Activated CD8-positive, alpha-beta memory T cell treated with anti-CD3 and anti-CD28 coated beads, Interleukin-2, amount 10 ng/mL, durations not matched to agents 7 days and 5 days (primary cell): ENCODE results near the gene RHOT2. TPM values are rescaled to one million over a fixed set of nuclear protein-coding genes. Genes with fewer than 3 reads are reported as not detected.
A peak's percentile ranks its signal among the peaks of the same experiment; 100 is the strongest.

Experiments used
- ATAC-seq: fragments of 150-1000 bp; cut with Tn5 transposase; one replicate; pipeline ENCODE4 v1.10.0; 2021; ENCODE audit warnings: moderate library complexity
- CTCF ChIA-PET: fragments of 350-600 bp; sonication (Branson Sonifier 250); formaldehyde crosslinking; loops from one replicate; lab custom pipeline; 2021; ENCODE audit warnings: antibody characterized with exemption; lab: Charles Lee
- DNase-seq: peaks from one replicate; pipeline ENCODE4 v3.0.0-alpha.2; 2020
- H3K27ac Mint-ChIP-seq: one replicate; pipeline ENCODE4 v1.8.0; 2021; ENCODE audit warnings: mild to moderate bottlenecking, mixed read lengths
- H3K27me3 Mint-ChIP-seq: one replicate; pipeline ENCODE4 v1.8.0; 2021; ENCODE audit warnings: mixed read lengths
- H3K36me3 Mint-ChIP-seq: one replicate; pipeline ENCODE4 v1.8.0; 2021; ENCODE audit warnings: mild to moderate bottlenecking, mixed read lengths
- H3K4me1 Mint-ChIP-seq: one replicate; pipeline ENCODE4 v1.8.0; 2021; ENCODE audit warnings: mixed read lengths
- H3K4me3 Mint-ChIP-seq: one replicate; pipeline ENCODE4 v1.8.0; 2021; ENCODE audit warnings: mild to moderate bottlenecking, moderate library complexity, mixed read lengths
- H3K9me3 Mint-ChIP-seq: one replicate; pipeline ENCODE4 v1.8.0; 2022; ENCODE audit warnings: low read depth, mixed read lengths
- total RNA-seq, 2 experiments: library from RNA; stranded (reverse); gene quantifications; one replicate each; pipeline ENCODE4 v1.2.3, GENCODE V29; 2021

RHOT2 gene
- total RNA-seq, 2 experiments from 2014 or later, result 134 to 168 TPM

GRCh38 chr16:680967-681745 is 13.2 kb downstream of the RHOT2 start:
- no peak for ATAC-seq
- CTCF ChIA-PET, result interaction anchor here (0.8 to 2.4 kb wide), 7 partner anchors 13 to 102 kb away, joined by 3 to 9 read pairs (median 4); partner anchors contain the start of genes ANTKMT and RHOT2
- H3K4me3 Mint-ChIP-seq, result peak overlapping the region; percentile 78
- peak overlapping the region; percentile 68 for H3K27ac Mint-ChIP-seq
- H3K9me3 Mint-ChIP-seq, result no peaks in the 10 kb centered on the region
- H3K36me3 Mint-ChIP-seq, result peaks cover 4% of the 10 kb centered on the region
- DNase-seq, result no peak
- H3K27me3 Mint-ChIP-seq, result peaks cover 6% of the 10 kb centered on the region
- H3K4me1 Mint-ChIP-seq, result peaks cover 34% of the 10 kb centered on the region

DNA sequence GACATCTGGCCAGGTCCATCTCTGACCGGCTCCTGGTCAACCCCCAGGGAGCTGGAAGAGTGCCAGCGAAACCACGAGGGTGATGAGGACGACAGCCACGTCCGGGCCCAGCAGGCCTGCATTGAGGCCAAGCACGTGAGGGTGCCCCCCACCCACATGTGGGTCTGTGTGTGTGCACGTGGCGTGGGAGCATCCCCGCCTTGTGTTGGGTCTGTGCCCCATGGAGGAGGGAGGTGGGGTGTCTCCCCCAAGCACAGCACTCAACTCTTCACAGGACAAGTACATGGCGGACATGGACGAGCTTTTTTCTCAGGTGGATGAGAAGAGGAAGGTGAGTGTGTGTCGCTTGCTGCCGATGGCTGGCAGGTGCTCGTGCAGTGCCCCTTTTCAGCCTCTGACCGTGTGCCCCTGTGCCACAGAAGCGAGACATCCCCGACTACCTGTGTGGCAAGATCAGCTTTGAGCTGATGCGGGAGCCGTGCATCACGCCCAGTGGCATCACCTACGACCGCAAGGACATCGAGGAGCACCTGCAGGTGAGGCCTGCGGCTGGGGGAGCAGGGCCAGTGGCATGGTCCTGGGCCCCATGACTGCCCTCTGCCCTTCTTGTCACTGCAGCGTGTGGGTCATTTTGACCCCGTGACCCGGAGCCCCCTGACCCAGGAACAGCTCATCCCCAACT is 14.0 kb downstream of the RHOT2 start:
- H3K27me3 Mint-ChIP-seq, result peaks cover 2% of the 10 kb centered on the region
- peaks cover 4% of the 10 kb centered on the region for H3K36me3 Mint-ChIP-seq
- H3K4me1 Mint-ChIP-seq, result peaks cover 34% of the 10 kb centered on the region
- ATAC-seq (no peak), DNase-seq (no peak)
- no peak overlapping the region for H3K27ac Mint-ChIP-seq
- CTCF ChIA-PET, result interaction anchor here (0.9 to 2.4 kb wide), 4 partner anchors 13 to 103 kb away, joined by 3 to 9 read pairs (median 4); partner anchors contain the start of gene RHOT2
- H3K9me3 Mint-ChIP-seq, result no peaks in the 10 kb centered on the region
- peak overlapping the region; percentile 78 for H3K4me3 Mint-ChIP-seq

GRCh38 chr16:682493-683395 is 14.8 kb downstream of the RHOT2 start:
- peaks cover 36% of the 10 kb centered on the region for H3K4me1 Mint-ChIP-seq
- no peak for DNase-seq
- ATAC-seq, result no peak
- H3K27ac Mint-ChIP-seq, result peak overlapping the region; percentile 73
- CTCF ChIA-PET, result interaction anchor here (1.0 to 2.4 kb wide), 3 partner anchors 13 to 103 kb away, joined by 3 to 9 read pairs (median 4); partner anchors contain the start of gene RHOT2
- H3K9me3 Mint-ChIP-seq, result no peaks in the 10 kb centered on the region
- peaks cover 7% of the 10 kb centered on the region for H3K36me3 Mint-ChIP-seq
- no peaks in the 10 kb centered on the region for H3K27me3 Mint-ChIP-seq
- peak overlapping the region; percentile 66 for H3K4me3 Mint-ChIP-seq

GRCh38 chr16:683396-684070 is 15.6 kb downstream of the RHOT2 start:
- H3K9me3 Mint-ChIP-seq, result no peaks in the 10 kb centered on the region
- no peak for DNase-seq
- CTCF ChIA-PET, result interaction anchor here (1.1 to 1.2 kb wide), 2 partner anchors 14 to 15 kb away, joined by 3 to 4 read pairs; partner anchors contain the start of gene RHOT2
- ATAC-seq, result no peak
- peak overlapping the region; percentile 66 for H3K4me3 Mint-ChIP-seq
- H3K27me3 Mint-ChIP-seq, result no peaks in the 10 kb centered on the region
- peaks cover 7% of the 10 kb centered on the region for H3K36me3 Mint-ChIP-seq
- peak overlapping the region; percentile 73 for H3K27ac Mint-ChIP-seq
- H3K4me1 Mint-ChIP-seq, result peaks cover 36% of the 10 kb centered on the region

DNA sequence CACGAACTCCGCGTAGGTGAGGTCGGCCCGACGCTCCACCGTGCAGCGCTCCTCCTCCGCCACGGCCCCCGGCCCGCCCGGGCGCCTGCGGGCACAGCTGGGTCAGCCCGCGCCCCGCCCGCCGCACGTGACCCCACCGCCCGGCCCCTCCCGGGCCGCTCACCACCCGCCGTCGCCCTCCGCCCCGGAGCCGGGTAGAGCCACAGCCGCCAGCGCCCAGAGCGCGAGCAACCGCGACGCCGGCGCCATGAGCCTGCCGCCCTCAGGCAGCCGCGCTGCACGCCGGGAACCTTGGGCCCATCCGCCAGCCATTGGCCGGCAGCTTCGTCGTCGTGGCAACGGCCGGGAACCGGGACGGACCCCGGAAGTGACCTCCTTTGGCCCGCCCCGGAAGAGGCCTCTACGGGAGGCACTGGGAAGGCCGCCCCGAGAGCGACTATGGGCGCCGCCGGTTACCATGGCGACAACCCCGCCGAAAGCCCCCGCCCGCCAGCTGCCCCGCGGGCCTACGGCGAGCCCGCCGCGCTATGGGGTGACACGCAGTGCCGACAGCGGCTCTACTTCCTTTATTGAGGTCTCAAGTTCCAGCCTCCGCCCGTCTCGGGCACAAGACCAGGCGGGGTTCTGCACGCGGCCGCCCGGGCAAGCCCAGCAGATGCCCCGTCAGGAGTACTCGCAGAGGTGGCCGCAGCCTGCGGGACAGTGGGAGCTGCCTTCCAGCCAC is 16.3 kb downstream of the RHOT2 start, which contains the start of gene JMJD8:
TSS of gene JMJD8 (minus strand) at position 264 of the 724 bp plus-strand sequence. CDS start at position 249, 15 bp downstream.
- H3K36me3 Mint-ChIP-seq, result peaks cover 7% of the 10 kb centered on the region
- H3K27ac Mint-ChIP-seq, result peak within 1 kb of the TSS; percentile 75
- H3K4me3 Mint-ChIP-seq, result peak within 1 kb of the TSS; percentile 66
- ATAC-seq (peak; percentile 73), DNase-seq (peak; percentile 98)
- peaks cover 41% of the 10 kb centered on the region for H3K4me1 Mint-ChIP-seq
- H3K27me3 Mint-ChIP-seq, result no peaks in the 10 kb centered on the region
- no peaks in the 10 kb centered on the region for H3K9me3 Mint-ChIP-seq
- CTCF ChIA-PET, result interaction anchor here (0.6 to 1.2 kb wide), 3 partner anchors 14 to 31 kb away, joined by 3 to 4 read pairs (median 3); partner anchors contain the start of genes METRN and RHOT2

DNA sequence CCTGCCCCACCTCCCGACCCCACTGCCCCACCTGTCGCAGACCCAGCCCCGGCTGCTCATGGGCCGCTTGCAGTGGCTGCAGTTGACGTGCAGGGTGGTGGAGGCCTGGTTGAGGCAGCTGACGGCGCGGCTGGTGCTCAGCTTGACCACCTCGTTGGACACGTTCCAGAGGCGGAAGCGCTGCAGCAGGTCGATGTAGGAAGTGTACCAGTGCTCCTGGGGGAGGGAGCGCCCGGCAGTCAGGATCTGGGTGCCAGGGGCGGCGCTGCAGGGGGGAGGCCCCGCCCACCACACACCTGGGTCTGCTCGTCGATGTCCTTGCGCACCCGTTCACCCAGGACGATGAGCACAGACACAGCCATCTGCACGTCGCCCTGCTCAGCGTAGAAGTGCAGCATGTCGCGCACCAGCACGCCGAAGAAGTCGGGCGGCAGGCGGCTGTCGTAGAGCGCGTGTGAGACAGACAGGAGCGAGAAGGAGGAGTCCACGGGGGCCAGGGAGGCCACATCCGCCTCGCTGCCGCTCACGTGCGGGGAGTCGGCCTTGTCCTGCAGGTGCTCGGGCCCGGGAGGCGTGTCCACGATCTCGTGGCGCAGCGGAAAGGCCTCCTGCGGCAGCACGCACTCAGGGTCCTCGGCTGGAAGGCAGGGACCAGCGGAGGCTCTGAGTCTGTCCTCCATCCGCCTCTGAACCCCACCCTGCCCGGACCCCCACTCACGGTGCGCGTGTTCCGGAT is 17.2 kb downstream of the RHOT2 start:
- H3K9me3 Mint-ChIP-seq, result no peaks in the 10 kb centered on the region
- DNase-seq, result no peak
- H3K36me3 Mint-ChIP-seq, result peaks cover 7% of the 10 kb centered on the region
- peaks cover 43% of the 10 kb centered on the region for H3K4me1 Mint-ChIP-seq
- H3K27me3 Mint-ChIP-seq, result no peaks in the 10 kb centered on the region
- CTCF ChIA-PET, result interaction anchor here (1.1 to 1.4 kb wide), 4 partner anchors 11 to 48 kb away, joined by 3 to 4 read pairs (median 4); partner anchors contain the start of gene RHOT2
- H3K27ac Mint-ChIP-seq, result no peak overlapping the region
- no peak overlapping the region for H3K4me3 Mint-ChIP-seq
- no peak for ATAC-seq

GRCh38 chr16:685967-686366 is 18.0 kb downstream of the RHOT2 start:
- H3K36me3 Mint-ChIP-seq, result peaks cover 7% of the 10 kb centered on the region
- H3K4me1 Mint-ChIP-seq, result peaks cover 46% of the 10 kb centered on the region
- DNase-seq, result no peak
- no peak for ATAC-seq
- no peaks in the 10 kb centered on the region for H3K27me3 Mint-ChIP-seq
- H3K4me3 Mint-ChIP-seq, result no peak overlapping the region
- CTCF ChIA-PET, result interaction anchor here (0.5 to 1.4 kb wide), 3 partner anchors 11 to 49 kb away, joined by 3 to 4 read pairs (median 3); no protein-coding TSS in a partner anchor
- H3K27ac Mint-ChIP-seq, result no peak overlapping the region
- H3K9me3 Mint-ChIP-seq, result no peaks in the 10 kb centered on the region

- Mint-ChIP-seq H3K27ac (no peak overlapping the region), H3K4me3 (no peak overlapping the region), H3K27me3 (no peaks in the 10 kb centered on the region), H3K9me3 (no peaks in the 10 kb centered on the region), H3K4me1 (peaks cover 42% of the 10 kb centered on the region), H3K36me3 (peaks cover 6% of the 10 kb centered on the region)
- CTCF ChIA-PET, result interaction anchor here (0.5 to 1.4 kb wide), 4 partner anchors 10 to 278 kb away, joined by 3 to 4 read pairs (median 3); no protein-coding TSS in a partner anchor
- no peak for ATAC-seq
- DNase-seq, result no peak
Observed at GRCh38 chr16:686459-687260, 18.7 kb downstream of the RHOT2 start.

GRCh38 chr16:687499-687898 is 19.6 kb downstream of the RHOT2 start:
- DNase-seq (no peak), ATAC-seq (no peak)
- Mint-ChIP-seq H3K4me1 (peaks cover 36% of the 10 kb centered on the region), H3K36me3 (peaks cover 4% of the 10 kb centered on the region), H3K27ac (no peak overlapping the region), H3K4me3 (no peak overlapping the region), H3K9me3 (peaks cover 2% of the 10 kb centered on the region), H3K27me3 (peaks cover 4% of the 10 kb centered on the region)
- CTCF ChIA-PET, result interaction anchor here (1.2 kb wide), 1 partner anchor 278 kb away, joined by 3 read pairs; no protein-coding TSS in a partner anchor

DNA sequence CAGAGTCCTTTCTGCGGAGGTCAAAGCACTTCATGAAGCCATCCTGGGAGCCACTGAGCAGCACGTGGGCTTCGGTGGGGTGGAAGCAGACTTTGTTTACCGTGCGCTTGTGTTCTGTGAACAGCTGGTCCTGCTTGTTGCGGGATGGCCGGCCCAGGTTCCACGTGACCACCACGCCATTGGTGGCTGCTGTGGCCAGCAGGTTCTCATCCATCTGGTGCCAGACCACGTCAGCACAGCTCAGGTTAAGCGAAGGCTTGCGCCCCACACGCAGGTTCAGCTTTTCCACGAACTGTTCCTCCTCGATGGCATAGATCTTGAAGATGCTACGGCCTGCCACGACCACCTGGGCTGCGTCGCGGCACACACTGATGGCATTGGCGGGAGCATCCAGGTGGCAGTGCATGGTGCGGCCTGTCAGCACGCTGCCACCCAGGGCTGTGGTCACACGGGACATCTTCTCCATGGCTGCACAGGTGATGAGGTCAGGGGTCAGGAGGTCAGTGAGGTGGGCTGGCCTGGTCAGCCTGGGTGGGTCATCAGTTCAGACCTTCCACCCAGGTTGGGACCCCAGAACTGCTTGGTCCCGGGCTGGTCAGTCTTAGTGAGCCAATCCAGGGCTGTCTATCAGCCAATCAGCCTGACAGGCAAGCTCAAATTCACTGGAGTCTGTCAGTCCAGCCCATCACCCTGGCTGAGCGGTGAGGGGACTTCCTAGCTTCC is 21.4 kb downstream of the RHOT2 start:
- Mint-ChIP-seq H3K9me3 (peaks cover 2% of the 10 kb centered on the region), H3K27me3 (peaks cover 10% of the 10 kb centered on the region), H3K27ac (peak overlapping the region; percentile 87), H3K36me3 (peaks cover 4% of the 10 kb centered on the region), H3K4me3 (peak overlapping the region; percentile 84), H3K4me1 (peaks cover 28% of the 10 kb centered on the region)
- DNase-seq (no peak), ATAC-seq (peak; percentile 2)
- CTCF ChIA-PET, result interaction anchor here (0.8 to 1.6 kb wide), 7 partner anchors 9 to 33 kb away, joined by 3 to 6 read pairs (median 4); partner anchors contain the start of genes ANTKMT, RHOT2 and STUB1
